ENCODE results near the gene XRN1. TPM values are rescaled to one million over a fixed set of nuclear protein-coding genes. Genes with fewer than 3 reads are reported as not detected.
A peak's percentile ranks its signal among the peaks of the same experiment; 100 is the strongest.

Gene XRN1
- total RNA-seq, 1 donor from 2014 or later = 34.7 TPM

GRCh38 chr3:142272200-142272891, 175.5 kb downstream of the XRN1 start:
- DNase-seq (ENCODE audit: low read depth) = no peak

DNA sequence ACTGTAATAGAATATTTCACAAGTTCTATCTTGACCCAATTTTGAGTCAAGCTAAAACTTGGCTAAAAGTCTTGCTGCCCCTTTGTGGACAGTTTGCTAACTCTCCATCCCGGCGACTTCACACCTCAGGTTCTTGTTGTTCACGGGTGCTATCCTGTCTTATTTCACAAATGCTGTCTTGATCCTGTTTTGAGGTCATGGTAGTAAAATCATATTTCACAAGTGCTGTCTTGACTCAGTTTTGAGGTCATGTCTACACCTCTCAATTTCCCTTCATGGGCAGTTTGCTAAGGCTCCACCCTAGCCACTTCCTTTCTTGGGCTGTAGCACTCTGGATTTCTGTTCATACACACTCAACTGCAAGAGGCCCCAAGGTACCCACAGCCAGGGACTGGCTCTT, 177.4 kb downstream of the XRN1 start:
- DNase-seq (ENCODE audit: low read depth) = no peak

- DNase-seq (ENCODE audit: low read depth) = peak; percentile 19
These were observed 178.1 kb downstream of the XRN1 start for GRCh38 chr3:142269767-142270166.

GRCh38 chr3:142268426-142268825, 179.4 kb downstream of the XRN1 start:
- DNase-seq (ENCODE audit: low read depth) = no peak

GRCh38 chr3:142267269-142267668, 180.6 kb downstream of the XRN1 start:
- no peak for DNase-seq (ENCODE audit: low read depth)

GRCh38 chr3:142263112-142263511, 184.7 kb downstream of the XRN1 start:
- no peak for DNase-seq (ENCODE audit: low read depth)

DNA sequence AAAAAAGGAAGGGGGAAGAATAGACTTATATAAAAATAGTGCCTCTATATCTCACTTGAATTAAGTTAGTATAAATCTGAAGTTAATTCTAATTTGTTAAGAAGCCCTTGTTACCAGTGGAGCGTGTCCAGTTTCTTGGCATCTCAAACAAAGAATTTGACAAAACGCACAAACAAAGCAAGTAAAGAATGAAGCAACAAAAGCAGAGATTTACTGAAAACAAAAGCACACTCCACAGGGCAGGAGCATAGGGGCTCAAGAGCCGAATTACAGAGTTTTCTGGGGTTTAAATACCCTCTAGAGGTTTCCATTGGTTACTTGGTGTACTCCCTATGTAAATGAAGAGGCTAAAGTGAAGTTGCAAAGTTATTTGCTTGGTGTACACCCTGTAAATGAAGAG, 188.5 kb downstream of the XRN1 start:
- peak; percentile 7 for DNase-seq (ENCODE audit: low read depth)

DNA sequence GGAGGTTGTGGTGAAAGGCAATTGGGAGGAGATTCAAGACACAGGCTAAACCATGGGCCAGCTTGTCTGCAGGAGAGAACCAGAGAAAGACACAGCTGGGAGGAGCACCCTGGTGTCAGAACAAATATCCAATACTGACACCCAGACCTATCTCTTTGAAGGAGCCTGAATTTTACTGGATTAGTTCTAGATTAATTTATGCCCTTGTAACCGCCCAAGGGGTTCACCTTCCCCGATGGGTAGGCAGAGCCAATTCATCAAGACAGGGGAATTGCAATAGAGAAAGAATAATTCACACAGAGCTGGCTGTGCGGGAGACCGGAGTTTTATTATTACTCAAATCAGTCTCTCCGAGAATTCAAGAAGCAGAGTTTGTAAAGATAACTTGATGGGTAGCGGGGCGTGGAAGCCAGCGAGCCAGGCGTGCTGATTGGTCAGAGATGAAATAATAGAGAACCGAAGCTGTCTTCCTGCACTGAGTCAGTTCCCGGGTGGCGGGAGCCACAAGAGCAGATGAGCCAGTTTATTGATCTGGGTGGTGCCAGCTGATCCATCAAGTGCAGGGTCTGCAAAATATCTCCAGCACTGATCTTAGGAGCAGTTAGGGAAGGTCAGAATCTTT, 191.0 kb downstream of the XRN1 start:
- no peak for DNase-seq (ENCODE audit: low read depth)

Other genes with a start within 250 kb of the XRN1 start
- gene GK5, start 222.5 kb downstream of the XRN1 start, total RNA-seq = 12.9 and 14.9 TPM in 2 replicates
- gene ATR, start 130.7 kb upstream of the XRN1 start, total RNA-seq = 35.6 and 48.7 TPM in 2 replicates
- gene PLS1, start 148.4 kb upstream of the XRN1 start, total RNA-seq = 57.0 and 83.5 TPM in 2 replicates

Measured in renal cortical epithelial cell (primary cell).